HG03565 (cell line): ENCODE data around the gene NFE2L1.
A peak's percentile ranks its signal among the peaks of the same experiment; 100 is the strongest.
"Not testable (repeated sequence)": the region's sequence is repeated elsewhere in the genome, so short reads cannot be mapped to it uniquely, and the experiment has no call there.

Experiments
- ATAC-seq: cut with Tn5 transposase; IDR thresholded peaks from one replicate; pipeline ENCODE4 v1.9.1; 2021; ENCODE audit warnings: mild to moderate bottlenecking, moderate library complexity; ENCODE audit not compliant: unreplicated experiment

NFE2L1 gene, protein sequence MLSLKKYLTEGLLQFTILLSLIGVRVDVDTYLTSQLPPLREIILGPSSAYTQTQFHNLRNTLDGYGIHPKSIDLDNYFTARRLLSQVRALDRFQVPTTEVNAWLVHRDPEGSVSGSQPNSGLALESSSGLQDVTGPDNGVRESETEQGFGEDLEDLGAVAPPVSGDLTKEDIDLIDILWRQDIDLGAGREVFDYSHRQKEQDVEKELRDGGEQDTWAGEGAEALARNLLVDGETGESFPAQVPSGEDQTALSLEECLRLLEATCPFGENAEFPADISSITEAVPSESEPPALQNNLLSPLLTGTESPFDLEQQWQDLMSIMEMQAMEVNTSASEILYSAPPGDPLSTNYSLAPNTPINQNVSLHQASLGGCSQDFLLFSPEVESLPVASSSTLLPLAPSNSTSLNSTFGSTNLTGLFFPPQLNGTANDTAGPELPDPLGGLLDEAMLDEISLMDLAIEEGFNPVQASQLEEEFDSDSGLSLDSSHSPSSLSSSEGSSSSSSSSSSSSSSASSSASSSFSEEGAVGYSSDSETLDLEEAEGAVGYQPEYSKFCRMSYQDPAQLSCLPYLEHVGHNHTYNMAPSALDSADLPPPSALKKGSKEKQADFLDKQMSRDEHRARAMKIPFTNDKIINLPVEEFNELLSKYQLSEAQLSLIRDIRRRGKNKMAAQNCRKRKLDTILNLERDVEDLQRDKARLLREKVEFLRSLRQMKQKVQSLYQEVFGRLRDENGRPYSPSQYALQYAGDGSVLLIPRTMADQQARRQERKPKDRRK

DNA sequence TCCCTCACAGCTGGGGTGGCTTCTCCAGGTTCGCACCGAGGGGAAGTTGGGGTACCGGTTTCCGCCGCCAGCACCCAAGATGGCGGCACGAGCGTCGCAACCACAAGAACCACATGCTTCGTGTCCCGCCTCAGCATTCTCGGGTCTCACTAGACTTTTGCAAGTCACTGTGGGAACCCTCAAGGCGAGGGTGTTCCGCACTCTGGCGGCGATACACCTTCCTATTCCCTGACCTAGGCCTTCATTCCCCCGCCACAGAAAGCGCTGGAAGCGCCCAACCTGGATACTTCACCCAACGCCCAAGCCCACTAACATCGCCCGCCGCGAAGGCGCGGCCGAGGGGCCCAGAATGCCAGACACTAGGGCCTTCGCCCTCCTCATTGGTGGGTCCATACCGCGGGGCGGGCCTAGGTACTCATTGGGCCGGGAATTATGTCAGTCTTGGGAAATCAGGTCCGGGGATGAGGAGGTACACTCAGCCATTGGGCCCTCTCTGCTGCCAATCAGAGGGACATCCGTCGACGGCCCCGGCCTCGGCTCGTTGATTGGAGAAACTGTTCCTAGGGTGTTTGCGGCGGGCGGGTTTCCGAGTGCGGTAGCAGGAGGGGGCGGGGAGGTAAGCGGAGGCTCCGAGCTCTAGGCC is at the start of gene NFE2L1:
TSS of gene NFE2L1 (plus strand) at position 619 of the 643 bp plus-strand sequence. CDS start 2,760 bp downstream, outside the sequence.
- ATAC-seq, result peak; percentile 78

DNA sequence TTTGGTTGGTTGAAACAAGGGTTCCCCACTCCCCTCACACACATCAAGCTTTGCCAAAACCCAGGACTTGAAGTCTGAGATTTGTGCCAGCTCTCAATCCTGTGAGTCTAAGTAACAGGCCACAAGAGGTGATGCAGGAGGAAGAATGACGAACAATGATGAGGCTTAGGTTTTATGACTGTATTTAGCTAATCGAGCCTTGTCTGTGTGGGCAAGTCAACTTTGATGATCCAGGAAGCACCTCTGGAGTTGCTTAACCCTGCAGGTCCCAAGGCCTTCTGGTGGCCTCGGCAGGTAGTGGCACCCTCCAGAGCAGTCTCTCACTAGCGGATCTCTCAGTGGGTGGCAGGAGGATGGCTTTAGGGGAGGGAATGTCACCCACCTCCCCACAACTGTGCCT is 48.6 kb upstream of the NFE2L1 start:
- no peak for ATAC-seq

DNA sequence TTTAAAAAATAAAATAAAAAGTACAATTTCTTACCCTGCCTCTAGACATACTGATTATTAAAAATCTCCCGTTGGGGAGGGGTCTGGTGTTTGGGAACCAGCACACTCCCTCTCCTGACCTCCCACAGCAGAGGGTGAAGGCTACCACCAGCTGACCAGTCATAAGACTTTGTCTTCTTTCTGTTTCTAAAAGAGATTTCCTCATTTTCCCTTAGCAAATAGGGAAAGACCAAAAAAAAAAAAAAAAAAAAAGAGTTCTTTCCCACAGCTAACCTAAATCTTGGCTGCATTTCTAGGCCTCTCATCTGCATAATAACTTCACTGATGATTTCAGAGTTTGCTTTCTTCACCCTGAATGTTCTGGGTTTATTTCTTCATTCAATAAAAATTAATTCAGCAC is 47.0 kb upstream of the NFE2L1 start:
- no peak for ATAC-seq

DNA sequence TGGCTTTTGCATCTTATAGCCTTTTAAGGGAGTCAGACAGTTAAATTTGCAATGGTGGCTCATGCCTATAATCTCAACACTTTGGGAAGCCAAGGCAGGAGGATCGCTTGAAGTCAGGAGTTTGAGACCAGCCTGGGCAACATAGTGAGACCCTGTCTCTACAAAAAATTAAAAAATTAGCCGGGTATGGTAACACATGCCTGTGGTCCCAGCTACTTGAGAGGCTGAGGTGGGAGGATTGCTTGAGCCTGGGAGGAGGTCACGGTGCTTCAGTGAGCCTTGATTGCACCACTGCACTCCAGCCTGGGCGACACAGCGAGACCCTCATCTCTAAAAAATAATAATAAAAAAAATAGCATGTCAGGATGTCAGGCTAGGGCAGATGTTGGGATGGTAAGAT is 46.5 kb upstream of the NFE2L1 start:
- ATAC-seq, result not testable (repeated sequence)

DNA sequence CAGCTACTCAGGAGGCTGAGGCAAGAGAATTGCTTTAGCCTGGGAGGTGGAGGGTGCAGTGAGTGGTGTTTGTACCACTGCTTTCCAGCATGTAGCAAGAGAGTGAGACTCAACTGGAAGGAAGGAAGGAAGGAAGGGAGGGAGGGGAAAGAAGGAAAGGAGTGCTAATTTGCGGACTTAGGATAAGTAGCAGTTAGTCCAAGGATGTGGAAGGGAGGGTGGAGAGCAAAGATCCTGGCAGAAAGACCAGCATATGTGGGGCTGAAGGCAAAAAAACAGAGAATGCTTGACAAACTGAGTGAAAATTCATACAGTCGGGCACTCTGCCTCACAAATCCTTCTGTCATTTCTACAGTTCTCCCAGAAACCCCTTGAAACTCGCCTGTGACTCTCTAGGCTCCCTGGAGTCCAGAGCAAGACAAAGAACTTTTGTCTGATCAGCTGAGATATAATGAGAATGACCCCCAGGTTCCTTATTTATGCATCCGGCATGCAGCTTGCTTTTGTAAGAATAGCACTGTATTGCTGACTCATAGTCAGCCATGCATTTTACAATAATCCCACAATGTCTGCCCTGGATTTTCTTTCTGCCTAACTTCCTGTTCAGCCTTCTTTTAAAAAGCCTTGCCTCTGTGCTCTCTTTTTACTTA is 45.8 kb upstream of the NFE2L1 start:
- ATAC-seq, result peak; percentile 48

DNA sequence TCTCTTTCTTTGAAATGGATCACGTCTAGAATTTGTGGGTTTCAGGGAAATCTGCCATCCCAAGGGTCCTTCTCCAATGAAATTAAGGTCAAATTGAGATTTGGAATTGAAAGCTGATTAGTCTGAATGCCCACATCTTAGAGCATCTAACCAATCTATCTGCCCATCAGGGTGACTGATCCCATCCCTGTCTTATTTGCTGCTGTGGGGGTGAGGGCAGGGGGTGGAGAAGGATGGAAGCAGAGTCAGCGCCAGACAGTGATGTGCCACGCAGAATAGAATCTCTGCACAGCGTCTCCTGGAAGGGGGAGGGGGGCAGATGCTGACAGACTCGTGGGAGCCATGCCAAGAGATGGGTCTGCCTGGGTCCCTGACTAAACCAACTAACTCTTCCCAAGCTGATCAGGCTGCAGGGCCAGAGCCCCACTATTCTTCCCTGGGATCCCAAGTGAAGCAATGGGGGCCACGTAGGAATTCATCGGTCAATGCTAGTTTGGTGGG is 45.2 kb upstream of the NFE2L1 start:
- ATAC-seq, result no peak

DNA sequence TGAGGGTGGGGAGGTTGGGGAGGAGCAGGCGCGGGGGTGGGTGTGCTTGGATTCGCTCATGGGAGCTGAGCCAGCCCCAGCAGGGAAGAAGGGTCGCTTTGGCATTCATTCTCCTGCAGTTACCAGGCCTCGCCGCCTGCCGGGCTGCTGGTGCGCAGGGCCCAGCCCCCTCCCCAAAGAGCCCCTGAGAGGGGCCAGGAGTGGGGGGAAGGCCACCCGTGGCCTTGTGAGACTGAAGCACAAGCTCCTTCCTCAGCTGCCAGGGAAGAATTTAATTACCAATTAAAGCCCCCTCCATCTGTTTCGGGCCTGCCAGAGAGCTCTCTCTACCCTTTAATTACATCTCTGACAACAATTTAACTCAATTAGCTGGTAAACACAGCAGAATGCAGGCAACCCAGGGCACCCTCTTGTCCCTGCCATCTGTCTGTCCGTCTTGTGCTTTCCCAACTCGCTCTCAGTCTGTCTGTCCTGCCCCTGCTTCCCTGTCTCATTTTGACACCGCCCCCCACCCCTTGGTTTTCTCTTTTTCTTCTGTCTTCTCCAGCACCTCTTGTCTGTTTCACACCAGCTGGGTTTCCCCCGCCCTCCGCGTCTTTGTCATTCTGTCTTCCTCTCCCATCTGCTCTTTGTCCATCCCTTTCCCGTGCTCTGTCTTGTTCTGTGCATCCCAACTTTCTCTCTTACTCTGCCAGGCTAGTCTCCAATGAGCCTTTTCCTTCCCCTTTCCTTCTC is 44.6 kb upstream of the NFE2L1 start:
- ATAC-seq, result no peak

DNA sequence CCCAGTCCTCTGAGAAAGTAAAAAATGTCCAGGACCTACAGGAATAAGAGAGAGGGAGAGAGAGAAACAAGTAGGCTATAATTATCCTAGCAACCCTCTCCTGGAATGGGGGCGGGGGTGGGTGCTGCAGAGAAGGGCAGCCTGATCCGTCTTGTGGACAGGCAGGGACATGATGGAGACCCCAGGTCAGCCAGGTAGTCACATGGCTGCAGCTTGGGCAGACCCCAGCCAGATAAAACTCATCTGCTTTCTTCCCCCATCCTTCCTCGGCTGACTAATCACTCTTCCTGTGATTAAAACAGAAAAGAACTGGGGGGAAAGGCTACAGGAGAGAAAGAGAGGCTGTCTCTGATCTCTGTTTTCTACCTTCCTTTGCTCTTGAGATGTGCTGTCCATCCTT is 43.2 kb upstream of the NFE2L1 start:
- no peak for ATAC-seq

DNA sequence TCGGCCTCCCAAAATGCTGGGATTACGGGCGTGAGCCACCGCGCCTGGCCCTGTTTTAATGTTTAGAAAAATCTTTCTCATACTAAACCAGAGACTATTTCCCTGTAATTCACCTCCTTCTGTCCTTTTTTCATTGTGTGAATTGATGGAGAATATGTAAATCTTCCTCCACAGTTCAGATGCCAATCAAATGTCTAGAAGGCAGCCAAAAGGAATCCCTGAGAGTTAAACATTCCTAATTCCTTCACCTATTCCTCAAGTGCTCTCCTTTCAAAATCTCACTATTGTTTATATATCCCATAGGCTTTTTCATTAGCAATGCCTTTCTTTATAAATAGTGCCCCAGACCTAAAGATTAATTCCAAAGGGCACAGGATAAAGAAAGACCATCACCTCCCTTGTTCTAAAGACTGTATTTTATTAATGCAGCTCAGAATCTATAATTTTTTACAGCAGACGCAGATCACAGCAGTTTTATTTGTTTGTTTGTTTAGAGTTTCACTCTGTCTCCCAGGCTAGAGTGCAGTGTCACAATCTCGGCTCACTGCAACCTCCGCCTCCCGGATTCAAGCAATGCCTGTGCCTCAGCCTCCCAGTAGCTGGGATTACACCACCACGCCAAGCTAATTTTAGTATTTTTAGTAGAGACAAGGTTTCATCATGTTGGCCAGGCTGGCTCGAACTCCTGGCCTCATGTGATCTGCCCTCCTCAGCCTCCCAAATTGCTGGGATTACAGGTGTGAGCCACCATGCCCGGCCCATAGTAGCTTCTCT is 41.0 kb upstream of the NFE2L1 start:
- no peak for ATAC-seq

DNA sequence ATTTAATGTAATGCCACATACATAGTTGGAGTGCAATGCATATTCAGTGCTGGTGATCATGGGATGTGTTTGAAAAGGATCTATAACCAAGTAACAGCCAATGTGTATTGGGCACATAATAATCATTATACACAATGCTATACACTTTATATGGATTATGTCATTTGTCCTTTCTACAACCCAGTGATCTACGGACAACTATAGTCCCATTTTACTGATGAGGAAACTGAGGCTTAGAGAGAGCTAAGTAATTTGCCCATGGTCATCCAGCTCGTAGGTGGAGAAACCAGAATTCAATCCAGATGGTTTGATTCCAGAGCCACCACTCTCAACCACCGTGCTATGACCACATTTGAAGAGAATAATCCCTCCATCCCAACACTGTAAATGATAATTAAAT is 38.0 kb upstream of the NFE2L1 start:
- ATAC-seq, result no peak

DNA sequence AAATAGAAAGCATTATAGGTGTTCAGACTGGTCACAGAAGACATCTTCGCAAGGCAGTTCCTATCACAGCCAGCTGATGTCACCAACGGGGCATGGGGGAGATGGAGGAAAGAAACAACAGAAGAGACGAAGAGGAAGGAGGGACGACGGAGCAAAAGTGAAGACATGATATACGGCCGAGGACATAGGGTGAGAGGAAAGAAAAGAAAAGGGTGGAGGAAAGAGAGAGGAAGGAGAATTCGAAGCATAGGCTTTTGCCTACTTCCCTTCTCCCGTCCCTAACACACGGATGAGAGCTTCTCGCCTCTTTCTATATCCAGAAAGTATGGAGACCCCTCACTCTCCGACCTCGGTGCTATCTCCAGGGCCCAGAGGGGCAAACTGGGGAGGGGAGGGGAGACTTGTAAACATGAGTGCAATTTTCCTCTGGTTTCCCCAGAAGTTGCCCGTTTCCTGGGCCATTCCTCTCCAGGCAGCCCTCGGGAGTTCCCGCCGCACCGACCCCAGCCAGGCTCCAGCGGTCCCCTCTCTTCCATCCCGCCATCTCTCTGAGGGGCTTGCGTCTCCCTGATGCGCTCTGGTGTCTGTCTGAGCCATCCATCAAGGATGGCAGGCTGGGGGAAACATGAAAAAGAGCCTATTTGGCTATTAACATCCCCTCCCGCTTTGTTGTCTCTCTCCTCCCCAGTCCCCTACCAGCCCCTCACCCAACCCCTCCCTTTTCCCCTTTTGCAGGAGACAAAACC is 36.6 kb upstream of the NFE2L1 start:
- ATAC-seq, result no peak

DNA sequence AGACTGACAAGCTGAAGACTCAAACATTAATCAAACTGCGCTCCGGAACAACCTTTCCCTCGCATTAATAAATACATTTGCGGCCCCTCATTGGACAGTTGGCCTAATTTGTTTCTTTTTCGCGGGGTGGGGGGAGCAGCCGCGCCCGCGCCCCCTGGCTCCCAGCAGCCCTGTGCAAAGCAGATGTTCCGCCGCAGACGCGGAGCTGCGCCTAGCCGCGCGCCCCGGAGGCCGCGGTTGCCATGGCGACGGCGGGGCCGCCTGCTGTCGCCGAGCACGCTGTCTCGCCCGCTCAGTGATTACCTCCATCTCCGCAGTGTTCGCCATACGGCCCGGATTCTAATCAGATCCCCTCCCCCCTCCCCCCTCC is 36.0 kb upstream of the NFE2L1 start:
- no peak for ATAC-seq

DNA sequence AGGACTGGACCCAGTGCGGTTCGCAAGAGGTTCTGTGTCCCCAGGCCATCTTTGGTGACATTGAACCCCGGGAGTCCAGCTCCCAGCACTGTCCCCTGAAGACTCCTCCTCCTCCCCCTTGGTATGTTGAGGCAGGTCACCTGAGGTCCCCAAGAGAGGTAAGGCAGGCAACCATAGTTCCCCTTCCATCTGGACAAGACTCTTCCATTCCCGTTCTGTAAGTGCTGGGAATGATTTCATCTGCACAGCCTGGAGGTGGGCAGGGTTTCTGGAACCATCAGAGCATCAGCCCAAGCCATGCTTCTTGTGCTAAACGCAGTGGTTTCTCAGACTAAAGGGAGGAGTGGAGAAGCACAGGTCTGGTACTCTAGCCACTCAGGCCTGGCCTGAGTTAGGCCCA is 35.5 kb upstream of the NFE2L1 start:
- no peak for ATAC-seq

DNA sequence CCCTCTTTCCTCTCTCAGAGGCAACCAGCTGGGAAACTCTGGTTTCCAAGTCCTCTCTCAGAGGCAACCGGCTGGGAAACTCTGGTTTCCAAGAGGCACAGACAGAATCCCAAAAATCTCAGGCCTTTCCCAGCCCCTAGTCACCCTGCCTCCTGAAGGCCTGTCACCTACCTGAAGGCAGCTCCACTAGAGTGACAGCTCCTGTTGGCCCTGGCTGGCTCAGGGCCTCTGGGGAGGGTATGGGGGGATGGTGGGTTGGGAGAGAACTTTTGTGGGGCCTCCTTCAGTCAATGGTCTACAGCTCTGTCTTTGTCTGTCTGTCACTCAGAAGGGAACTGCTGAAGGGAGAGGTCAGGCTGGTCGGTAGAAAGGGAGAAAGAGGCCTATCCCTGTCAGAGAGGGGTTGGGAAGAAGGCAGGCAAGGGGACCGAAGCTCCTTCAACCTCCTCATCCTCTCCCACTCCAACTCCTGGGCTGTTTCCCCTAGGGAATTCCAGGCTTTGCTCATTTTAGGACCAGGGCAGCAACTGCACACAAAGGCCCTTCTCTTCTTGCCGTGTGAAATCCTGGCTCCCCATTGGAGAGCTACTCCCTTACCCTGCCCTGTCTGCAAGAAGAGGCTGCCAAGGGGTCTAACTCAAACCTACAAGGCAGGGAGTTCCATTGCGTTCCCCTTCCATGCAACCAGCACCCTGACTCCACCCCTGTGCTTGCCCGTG is 34.1 kb upstream of the NFE2L1 start:
- ATAC-seq, result no peak

DNA sequence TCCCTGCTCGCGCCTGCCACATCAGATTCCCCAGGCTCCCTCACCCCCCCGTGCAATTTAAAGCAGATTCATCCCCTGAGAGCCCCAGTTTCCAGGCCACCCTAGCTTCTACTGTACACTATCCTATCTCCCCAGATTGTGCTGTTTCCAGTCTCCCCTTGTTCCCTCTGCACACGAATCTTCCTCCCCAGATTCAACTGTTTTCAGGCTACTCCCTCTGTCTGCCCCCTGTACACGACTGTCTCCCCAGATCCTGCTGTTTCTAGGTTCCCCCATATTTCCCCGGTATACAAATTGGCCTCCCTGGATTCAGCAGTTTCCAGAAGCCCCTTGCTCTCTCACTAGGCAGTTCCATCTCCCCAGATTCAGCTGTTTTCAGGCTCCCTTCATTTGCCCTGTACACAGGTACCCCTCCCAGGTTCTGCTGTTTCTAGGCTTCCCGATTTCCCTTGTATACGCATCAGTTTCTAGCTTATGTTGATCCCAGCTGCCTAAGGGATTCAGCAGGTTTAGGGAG is 33.5 kb upstream of the NFE2L1 start:
- ATAC-seq, result no peak

DNA sequence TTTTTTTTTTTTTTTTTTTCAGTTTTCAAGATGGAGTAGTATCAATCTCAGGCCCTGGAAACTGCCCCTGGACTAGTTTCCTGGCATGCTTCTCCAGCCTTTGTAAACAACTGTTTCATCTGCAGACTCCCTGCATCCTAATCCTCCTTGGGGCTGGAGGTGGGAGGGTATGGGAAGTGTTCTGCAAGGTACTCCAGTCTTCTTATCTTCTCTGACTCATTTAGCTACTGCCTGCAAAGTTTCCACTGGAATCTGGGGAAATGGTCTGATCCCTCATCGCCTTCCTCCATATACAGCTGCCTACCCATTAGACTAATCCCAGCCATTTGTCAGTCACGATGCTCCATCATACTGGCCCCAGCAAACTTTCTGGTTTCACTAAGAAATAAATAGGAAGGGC is 32.0 kb upstream of the NFE2L1 start:
- no peak for ATAC-seq

DNA sequence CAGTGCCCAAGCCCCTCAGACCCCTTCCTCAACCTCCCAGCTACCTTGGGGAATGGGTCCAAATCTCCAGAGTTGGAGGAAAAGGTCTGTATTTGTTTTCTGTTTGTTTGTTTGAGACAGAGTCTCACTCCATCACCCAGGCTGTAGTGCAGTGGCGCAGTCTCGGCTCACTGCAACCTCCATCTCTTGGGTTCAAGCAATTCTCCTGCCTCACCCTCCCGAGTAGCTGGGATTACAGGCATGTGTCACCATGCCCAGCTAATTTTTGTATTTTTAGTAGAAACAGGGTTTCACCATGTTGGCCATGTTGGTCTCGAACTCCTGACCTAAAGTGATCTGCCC is 30.4 kb upstream of the NFE2L1 start:
- not testable (repeated sequence) for ATAC-seq

DNA sequence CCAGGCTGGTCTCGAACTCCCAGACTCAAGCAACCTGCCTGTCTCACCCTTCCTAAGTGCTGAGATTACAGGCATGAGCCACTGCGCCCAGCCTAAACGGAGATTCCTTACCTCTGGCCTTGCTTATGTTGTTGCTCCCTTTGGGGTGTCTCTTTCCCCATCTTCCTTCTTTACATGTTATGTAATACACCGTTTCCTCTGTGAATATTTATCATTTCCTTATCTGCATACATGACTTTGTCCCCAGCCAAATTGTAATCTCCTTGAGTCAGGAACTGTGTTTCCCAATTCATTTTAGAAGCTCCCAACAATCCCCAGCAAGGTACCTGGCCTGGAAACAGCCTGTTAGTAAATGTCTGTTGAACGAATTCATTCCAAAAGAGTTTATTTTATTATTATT is 26.2 kb upstream of the NFE2L1 start:
- ATAC-seq, result no peak
